Measurements from ENCODE around the gene PNKD. TPM values are rescaled to one million over a fixed set of nuclear protein-coding genes. Genes with fewer than 3 reads are reported as not detected.

PNKD gene
- total and polyA plus RNA-seq, 2 experiments from 2014 or later, result 28.2 to 83.3 TPM

DNA sequence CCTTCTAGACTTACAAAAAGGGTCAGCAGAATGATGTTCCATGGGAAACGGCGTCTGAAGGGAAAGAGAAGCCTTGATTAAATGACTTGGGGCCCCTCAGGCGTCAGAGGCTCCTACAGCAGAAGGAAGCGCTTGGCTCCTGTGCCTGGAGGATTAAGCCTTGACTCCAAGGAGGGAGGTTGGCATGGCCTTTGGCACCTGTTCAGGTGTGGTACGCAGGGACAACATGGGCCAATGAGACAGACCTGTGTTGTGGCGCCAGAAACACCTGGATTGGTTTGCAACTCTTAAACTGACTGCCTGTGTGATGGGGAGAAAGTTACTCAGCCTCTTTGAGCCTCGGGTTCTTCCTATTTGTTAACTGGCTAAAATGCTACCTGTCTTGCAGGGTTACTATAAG, 7.6 kb downstream of the PNKD start:
- H2AFZ ChIP-seq, result no peak overlapping the region
- H4K20me1 ChIP-seq (replicated peaks; ENCODE audit: insufficient read depth), result no peaks in the 10 kb centered on the region
- H3K79me2 ChIP-seq (replicated peaks; ENCODE audit: insufficient read depth), result no peaks in the 10 kb centered on the region
- ATAC-seq, result no peak
- peaks cover 9% of the 10 kb centered on the region for H3K27me3 Mint-ChIP-seq (ENCODE audit: insufficient read depth, low read depth, poor library complexity)
- H3K4me1 Mint-ChIP-seq, result peaks cover 2% of the 10 kb centered on the region; the same call in 1 of the 3 replicates
- H3K27ac Mint-ChIP-seq, result no peak overlapping the region
- H3K27ac ChIP-seq (ENCODE audit: low read depth), result no peak overlapping the region
- no peak for DNase-seq (ENCODE audit: low spot score)
- no peak overlapping the region for H3K4me3 ChIP-seq
- H3K4me3 Mint-ChIP-seq, result no peak overlapping the region
- peaks cover 30% of the 10 kb centered on the region for H3K36me3 Mint-ChIP-seq (ENCODE audit: low read depth)
- H3K36me3 ChIP-seq (ENCODE audit: insufficient read depth), result peaks cover 10% of the 10 kb centered on the region
- H3K9me2 ChIP-seq (ENCODE audit: insufficient read depth), result no peaks in the 10 kb centered on the region
- no peaks in the 10 kb centered on the region; the same call in 1 of the 2 replicates for H3K4me1 ChIP-seq (ENCODE audit: insufficient read depth)
- TF ChIP-seq POLR2AphosphoS5 (IDR thresholded peaks at IDR 0.05; ENCODE audit: low read depth), result no peak
- H3K9me3 Mint-ChIP-seq, result no peaks in the 10 kb centered on the region
- no peaks in the 10 kb centered on the region for H3K27me3 ChIP-seq (ENCODE audit: insufficient read depth)
- H3K4me2 ChIP-seq, result no peak overlapping the region
- H3F3A ChIP-seq (replicated peaks; ENCODE audit: low read depth), result no peaks in the 10 kb centered on the region

DNA sequence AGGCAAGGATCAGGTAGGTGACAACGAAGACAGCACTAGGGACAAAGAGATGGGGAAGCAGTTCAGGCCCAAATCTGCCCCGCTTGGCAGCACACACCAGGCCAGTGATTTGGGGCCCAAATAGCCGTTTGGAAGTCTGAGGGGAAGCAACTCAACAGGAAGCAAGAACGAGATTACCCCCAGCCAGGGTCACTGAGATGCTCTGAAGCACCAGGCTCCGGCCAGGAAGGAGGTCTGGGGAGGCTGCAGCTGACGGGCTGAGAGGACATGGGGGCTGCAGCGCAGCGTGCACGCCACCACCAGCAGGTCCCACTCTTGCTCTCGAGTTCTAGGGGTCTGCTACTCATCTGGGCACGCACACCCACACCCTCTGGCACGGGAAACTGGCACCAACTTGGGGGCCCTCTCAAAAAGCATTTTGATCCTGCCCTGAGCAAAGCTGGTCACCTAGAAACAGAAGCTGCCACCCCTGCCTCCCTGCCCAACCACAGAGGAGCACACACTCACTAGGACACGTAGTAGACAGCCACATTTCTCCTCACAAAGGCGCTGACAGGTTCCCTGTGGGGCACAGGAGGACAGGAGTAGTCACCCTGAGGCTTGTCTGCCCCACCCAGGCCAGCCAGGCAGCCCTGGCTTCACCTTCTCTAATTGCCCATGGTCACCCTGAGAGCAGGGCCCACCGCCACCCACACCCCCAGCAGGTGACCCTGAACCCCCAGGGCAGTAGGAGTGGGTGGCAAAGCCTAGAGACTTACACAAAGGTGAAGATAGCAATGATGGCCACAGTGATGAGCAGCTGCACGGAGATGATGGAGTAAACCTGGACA, 8.4 kb downstream of the PNKD start:
- H3K4me1 ChIP-seq (ENCODE audit: insufficient read depth), result no peaks in the 10 kb centered on the region
- peaks cover 10% of the 10 kb centered on the region for H3K36me3 ChIP-seq (ENCODE audit: insufficient read depth)
- no peak overlapping the region for H3K4me2 ChIP-seq
- H3K36me3 Mint-ChIP-seq (ENCODE audit: low read depth), result peaks cover 28% of the 10 kb centered on the region
- no peak overlapping the region for H3K4me3 Mint-ChIP-seq
- peaks cover 7% of the 10 kb centered on the region for H3K27me3 Mint-ChIP-seq (ENCODE audit: insufficient read depth, low read depth, poor library complexity)
- H4K20me1 ChIP-seq (replicated peaks; ENCODE audit: insufficient read depth), result no peaks in the 10 kb centered on the region
- H3K27ac Mint-ChIP-seq, result no peak overlapping the region
- no peak overlapping the region for H3K27ac ChIP-seq (ENCODE audit: low read depth)
- H3K4me1 Mint-ChIP-seq, result peaks cover 2% of the 10 kb centered on the region; the same call in 1 of the 3 replicates
- DNase-seq (ENCODE audit: low spot score) (no peak), ATAC-seq (no peak)
- H3K79me2 ChIP-seq (replicated peaks; ENCODE audit: insufficient read depth), result no peaks in the 10 kb centered on the region
- H3F3A ChIP-seq (replicated peaks; ENCODE audit: low read depth), result no peaks in the 10 kb centered on the region
- no peaks in the 10 kb centered on the region for H3K9me3 Mint-ChIP-seq
- TF ChIP-seq EZH2phosphoT487 (IDR thresholded peaks at IDR 0.05; ENCODE audit: unreplicated experiment) (no peak), JUNB (IDR thresholded peaks at IDR 0.05; ENCODE audit: unreplicated experiment) (no peak), EZH2 (IDR thresholded peaks at IDR 0.05; ENCODE audit: low read depth, unreplicated experiment) (no peak), POLR2AphosphoS5 (IDR thresholded peaks at IDR 0.05; ENCODE audit: low read depth) (no peak), NANOG (IDR thresholded peaks at IDR 0.05; ENCODE audit: borderline replicate concordance) (no peak)
- TF ChIP-seq, protein P1, sequence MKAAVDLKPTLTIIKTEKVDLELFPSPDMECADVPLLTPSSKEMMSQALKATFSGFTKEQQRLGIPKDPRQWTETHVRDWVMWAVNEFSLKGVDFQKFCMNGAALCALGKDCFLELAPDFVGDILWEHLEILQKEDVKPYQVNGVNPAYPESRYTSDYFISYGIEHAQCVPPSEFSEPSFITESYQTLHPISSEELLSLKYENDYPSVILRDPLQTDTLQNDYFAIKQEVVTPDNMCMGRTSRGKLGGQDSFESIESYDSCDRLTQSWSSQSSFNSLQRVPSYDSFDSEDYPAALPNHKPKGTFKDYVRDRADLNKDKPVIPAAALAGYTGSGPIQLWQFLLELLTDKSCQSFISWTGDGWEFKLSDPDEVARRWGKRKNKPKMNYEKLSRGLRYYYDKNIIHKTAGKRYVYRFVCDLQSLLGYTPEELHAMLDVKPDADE (IDR thresholded peaks at IDR 0.05), result no peak
- TF ChIP-seq, protein P2, sequence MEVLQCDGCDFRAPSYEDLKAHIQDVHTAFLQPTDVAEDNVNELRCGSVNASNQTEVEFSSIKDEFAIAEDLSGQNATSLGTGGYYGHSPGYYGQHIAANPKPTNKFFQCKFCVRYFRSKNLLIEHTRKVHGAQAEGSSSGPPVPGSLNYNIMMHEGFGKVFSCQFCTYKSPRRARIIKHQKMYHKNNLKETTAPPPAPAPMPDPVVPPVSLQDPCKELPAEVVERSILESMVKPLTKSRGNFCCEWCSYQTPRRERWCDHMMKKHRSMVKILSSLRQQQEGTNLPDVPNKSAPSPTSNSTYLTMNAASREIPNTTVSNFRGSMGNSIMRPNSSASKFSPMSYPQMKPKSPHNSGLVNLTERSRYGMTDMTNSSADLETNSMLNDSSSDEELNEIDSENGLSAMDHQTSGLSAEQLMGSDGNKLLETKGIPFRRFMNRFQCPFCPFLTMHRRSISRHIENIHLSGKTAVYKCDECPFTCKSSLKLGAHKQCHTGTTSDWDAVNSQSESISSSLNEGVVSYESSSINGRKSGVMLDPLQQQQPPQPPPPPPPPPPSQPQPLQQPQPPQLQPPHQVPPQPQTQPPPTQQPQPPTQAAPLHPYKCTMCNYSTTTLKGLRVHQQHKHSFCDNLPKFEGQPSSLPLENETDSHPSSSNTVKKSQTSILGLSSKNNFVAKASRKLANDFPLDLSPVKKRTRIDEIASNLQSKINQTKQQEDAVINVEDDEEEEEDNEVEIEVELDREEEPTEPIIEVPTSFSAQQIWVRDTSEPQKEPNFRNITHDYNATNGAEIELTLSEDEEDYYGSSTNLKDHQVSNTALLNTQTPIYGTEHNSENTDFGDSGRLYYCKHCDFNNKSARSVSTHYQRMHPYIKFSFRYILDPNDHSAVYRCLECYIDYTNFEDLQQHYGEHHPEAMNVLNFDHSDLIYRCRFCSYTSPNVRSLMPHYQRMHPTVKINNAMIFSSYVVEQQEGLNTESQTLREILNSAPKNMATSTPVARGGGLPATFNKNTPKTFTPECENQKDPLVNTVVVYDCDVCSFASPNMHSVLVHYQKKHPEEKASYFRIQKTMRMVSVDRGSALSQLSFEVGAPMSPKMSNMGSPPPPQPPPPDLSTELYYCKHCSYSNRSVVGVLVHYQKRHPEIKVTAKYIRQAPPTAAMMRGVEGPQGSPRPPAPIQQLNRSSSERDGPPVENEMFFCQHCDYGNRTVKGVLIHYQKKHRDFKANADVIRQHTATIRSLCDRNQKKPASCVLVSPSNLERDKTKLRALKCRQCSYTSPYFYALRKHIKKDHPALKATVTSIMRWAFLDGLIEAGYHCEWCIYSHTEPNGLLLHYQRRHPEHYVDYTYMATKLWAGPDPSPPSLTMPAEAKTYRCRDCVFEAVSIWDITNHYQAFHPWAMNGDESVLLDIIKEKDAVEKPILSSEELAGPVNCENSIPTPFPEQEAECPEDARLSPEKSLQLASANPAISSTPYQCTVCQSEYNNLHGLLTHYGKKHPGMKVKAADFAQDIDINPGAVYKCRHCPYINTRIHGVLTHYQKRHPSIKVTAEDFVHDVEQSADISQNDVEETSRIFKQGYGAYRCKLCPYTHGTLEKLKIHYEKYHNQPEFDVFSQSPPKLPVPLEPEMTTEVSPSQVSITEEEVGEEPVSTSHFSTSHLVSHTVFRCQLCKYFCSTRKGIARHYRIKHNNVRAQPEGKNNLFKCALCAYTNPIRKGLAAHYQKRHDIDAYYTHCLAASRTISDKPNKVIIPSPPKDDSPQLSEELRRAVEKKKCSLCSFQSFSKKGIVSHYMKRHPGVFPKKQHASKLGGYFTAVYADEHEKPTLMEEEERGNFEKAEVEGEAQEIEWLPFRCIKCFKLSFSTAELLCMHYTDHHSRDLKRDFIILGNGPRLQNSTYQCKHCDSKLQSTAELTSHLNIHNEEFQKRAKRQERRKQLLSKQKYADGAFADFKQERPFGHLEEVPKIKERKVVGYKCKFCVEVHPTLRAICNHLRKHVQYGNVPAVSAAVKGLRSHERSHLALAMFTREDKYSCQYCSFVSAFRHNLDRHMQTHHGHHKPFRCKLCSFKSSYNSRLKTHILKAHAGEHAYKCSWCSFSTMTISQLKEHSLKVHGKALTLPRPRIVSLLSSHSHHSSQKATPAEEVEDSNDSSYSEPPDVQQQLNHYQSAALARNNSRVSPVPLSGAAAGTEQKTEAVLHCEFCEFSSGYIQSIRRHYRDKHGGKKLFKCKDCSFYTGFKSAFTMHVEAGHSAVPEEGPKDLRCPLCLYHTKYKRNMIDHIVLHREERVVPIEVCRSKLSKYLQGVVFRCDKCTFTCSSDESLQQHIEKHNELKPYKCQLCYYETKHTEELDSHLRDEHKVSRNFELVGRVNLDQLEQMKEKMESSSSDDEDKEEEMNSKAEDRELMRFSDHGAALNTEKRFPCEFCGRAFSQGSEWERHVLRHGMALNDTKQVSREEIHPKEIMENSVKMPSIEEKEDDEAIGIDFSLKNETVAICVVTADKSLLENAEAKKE (CRISPR knock-in tag; IDR thresholded peaks at IDR 0.05), result no peak
- TF ChIP-seq, protein P3, sequence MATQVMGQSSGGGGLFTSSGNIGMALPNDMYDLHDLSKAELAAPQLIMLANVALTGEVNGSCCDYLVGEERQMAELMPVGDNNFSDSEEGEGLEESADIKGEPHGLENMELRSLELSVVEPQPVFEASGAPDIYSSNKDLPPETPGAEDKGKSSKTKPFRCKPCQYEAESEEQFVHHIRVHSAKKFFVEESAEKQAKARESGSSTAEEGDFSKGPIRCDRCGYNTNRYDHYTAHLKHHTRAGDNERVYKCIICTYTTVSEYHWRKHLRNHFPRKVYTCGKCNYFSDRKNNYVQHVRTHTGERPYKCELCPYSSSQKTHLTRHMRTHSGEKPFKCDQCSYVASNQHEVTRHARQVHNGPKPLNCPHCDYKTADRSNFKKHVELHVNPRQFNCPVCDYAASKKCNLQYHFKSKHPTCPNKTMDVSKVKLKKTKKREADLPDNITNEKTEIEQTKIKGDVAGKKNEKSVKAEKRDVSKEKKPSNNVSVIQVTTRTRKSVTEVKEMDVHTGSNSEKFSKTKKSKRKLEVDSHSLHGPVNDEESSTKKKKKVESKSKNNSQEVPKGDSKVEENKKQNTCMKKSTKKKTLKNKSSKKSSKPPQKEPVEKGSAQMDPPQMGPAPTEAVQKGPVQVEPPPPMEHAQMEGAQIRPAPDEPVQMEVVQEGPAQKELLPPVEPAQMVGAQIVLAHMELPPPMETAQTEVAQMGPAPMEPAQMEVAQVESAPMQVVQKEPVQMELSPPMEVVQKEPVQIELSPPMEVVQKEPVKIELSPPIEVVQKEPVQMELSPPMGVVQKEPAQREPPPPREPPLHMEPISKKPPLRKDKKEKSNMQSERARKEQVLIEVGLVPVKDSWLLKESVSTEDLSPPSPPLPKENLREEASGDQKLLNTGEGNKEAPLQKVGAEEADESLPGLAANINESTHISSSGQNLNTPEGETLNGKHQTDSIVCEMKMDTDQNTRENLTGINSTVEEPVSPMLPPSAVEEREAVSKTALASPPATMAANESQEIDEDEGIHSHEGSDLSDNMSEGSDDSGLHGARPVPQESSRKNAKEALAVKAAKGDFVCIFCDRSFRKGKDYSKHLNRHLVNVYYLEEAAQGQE (IDR thresholded peaks at IDR 0.05; ENCODE audit: unreplicated experiment), result no peak
- H3K4me3 ChIP-seq, result no peak overlapping the region
- no peak overlapping the region for H2AFZ ChIP-seq
- no peaks in the 10 kb centered on the region for H3K9me2 ChIP-seq (ENCODE audit: insufficient read depth)
- no peaks in the 10 kb centered on the region for H3K27me3 ChIP-seq (ENCODE audit: insufficient read depth)
